ENCODE data around the gene GFOD2. TPM values are rescaled to one million over a fixed set of nuclear protein-coding genes. Genes with fewer than 3 reads are reported as not detected.
A peak's percentile ranks its signal among the peaks of the same experiment; 100 is the strongest.

GFOD2 gene
- total and polyA plus RNA-seq, 2 of the 13 experiments (the other 11 are each of a cell fraction or from before 2014, with no cell fraction given): 11.1 to 17.2 TPM

- peak; percentile 38; the same call in 1 of the 2 replicates for TF ChIP-seq CSRNP2 (CRISPR knock-in tag; conservative IDR thresholded peaks at IDR 0.05; ENCODE audit: low read depth)
- no peak for TF ChIP-seq FOXJ3 (CRISPR knock-in tag; IDR thresholded peaks at IDR 0.05; ENCODE audit: borderline replicate concordance)
- TF ChIP-seq SNAPC4 (CRISPR knock-in tag; IDR thresholded peaks at IDR 0.05): no peak
- TF ChIP-seq ZNF619 (CRISPR knock-in tag; IDR thresholded peaks at IDR 0.05): no peak
- TF ChIP-seq ZMAT5 (CRISPR knock-in tag; IDR thresholded peaks at IDR 0.05; ENCODE audit: borderline replicate concordance, low read depth): no peak
- no peak for TF ChIP-seq ATF7-NPFF (CRISPR knock-in tag; IDR thresholded peaks at IDR 0.05; ENCODE audit: low read depth)
- no peak for TF ChIP-seq PRDM10 (CRISPR knock-in tag; IDR thresholded peaks at IDR 0.05; ENCODE audit: low read depth)
- TF ChIP-seq YEATS2 (CRISPR knock-in tag; IDR thresholded peaks at IDR 0.05; ENCODE audit: borderline replicate concordance): no peak
- no peak for TF ChIP-seq PTBP1 (IDR thresholded peaks at IDR 0.05; ENCODE audit: low read depth, low read length, poor library complexity, severe bottlenecking)
- TF ChIP-seq ZNF883 (CRISPR knock-in tag; IDR thresholded peaks at IDR 0.05; ENCODE audit: not compliant biosample characterization): no peak
- no peak for TF ChIP-seq MAFG (CRISPR knock-in tag; IDR thresholded peaks at IDR 0.05)
- no peak for TF ChIP-seq RFX3 (CRISPR knock-in tag; IDR thresholded peaks at IDR 0.05)
- no peak for TF ChIP-seq PAX8 (CRISPR knock-in tag; IDR thresholded peaks at IDR 0.05; ENCODE audit: borderline replicate concordance)
- TF ChIP-seq NRL (CRISPR knock-in tag; IDR thresholded peaks at IDR 0.05; ENCODE audit: borderline replicate concordance): peak; percentile 43; the same call in 1 of the 2 replicates
- TF ChIP-seq LCORL (IDR thresholded peaks at IDR 0.05): no peak
- TF ChIP-seq LCORL (CRISPR knock-in tag; IDR thresholded peaks at IDR 0.05): no peak
- no peak for TF ChIP-seq ZNF678 (CRISPR knock-in tag; IDR thresholded peaks at IDR 0.05)
- TF ChIP-seq NR2C2 (CRISPR knock-in tag; IDR thresholded peaks at IDR 0.05; ENCODE audit: borderline replicate concordance): no peak
Measured at GRCh38 chr16:67658849-67659674, 60.1 kb downstream of the GFOD2 start (continued).
